NT2/D1 (cell line): ENCODE data around the gene SORCS1.

ENCODE experiments used
- DNase-seq: peaks from one replicate; pipeline ENCODE4 v3.0.0-alpha.2; 2011; ENCODE audit warnings: low read depth, low spot score
- H3K27me3 ChIP-seq: 2 replicates; pipeline ENCODE4 v1.6.0; 2011; ENCODE audit warnings: mild to moderate bottlenecking; ENCODE audit not compliant: insufficient read length, insufficient read depth
- H3K36me3 ChIP-seq: 2 replicates; pipeline ENCODE4 v1.6.1; 2011; ENCODE audit warnings: mild to moderate bottlenecking, low read length, mixed read lengths; ENCODE audit not compliant: insufficient read depth, insufficient read length
- H3K4me1 ChIP-seq: 2 replicates; pipeline ENCODE4 v1.5.1; 2011; ENCODE audit not compliant: insufficient read depth, insufficient read length
- H3K4me3 ChIP-seq: 2 replicates; pipeline ENCODE4 v1.5.1; 2011; ENCODE audit warnings: low read depth; ENCODE audit not compliant: insufficient read length
- H3K9ac ChIP-seq: 2 replicates; pipeline ENCODE4 v1.6.0; 2011; ENCODE audit warnings: low read depth; ENCODE audit not compliant: insufficient read length
- H3K9me3 ChIP-seq: 2 replicates; pipeline ENCODE4 v1.5.1; 2011; ENCODE audit warnings: mild to moderate bottlenecking, low read length; ENCODE audit not compliant: insufficient read depth
- SUZ12 ChIP-seq: IDR thresholded peaks from 2 replicates; pipeline ENCODE4 v1.6.1; 2011; ENCODE audit not compliant: insufficient read length, insufficient read depth; ENCODE audit errors: extremely low read depth
- YY1 ChIP-seq: IDR thresholded peaks from 2 replicates; pipeline ENCODE4 v1.6.1; 2011; ENCODE audit not compliant: insufficient read length, insufficient read depth
- ZNF274 ChIP-seq: IDR thresholded peaks from 2 replicates; pipeline ENCODE4 v1.6.1; 2011; ENCODE audit warnings: mild to moderate bottlenecking, low read depth, low read length

The SORCS1 gene

GRCh38 chr10:106655165-106655564, 509.3 kb downstream of the SORCS1 start:
- no peaks in the 10 kb centered on the region for H3K36me3 ChIP-seq
- H3K9me3 ChIP-seq, result no peaks in the 10 kb centered on the region
- no peak for DNase-seq
- no peak overlapping the region for H3K4me3 ChIP-seq
- no peaks in the 10 kb centered on the region for H3K27me3 ChIP-seq
- TF ChIP-seq SUZ12, result no peak
- no peak for TF ChIP-seq ZNF274
- TF ChIP-seq YY1, result no peak
- no peak overlapping the region for H3K9ac ChIP-seq
- H3K4me1 ChIP-seq, result no peaks in the 10 kb centered on the region

GRCh38 chr10:106652279-106652678, 512.2 kb downstream of the SORCS1 start:
- no peaks in the 10 kb centered on the region for H3K27me3 ChIP-seq
- no peaks in the 10 kb centered on the region for H3K36me3 ChIP-seq
- H3K4me1 ChIP-seq, result no peaks in the 10 kb centered on the region
- no peaks in the 10 kb centered on the region for H3K9me3 ChIP-seq
- DNase-seq, result no peak
- TF ChIP-seq ZNF274, result no peak
- no peak for TF ChIP-seq YY1
- no peak for TF ChIP-seq SUZ12
- H3K9ac ChIP-seq, result no peak overlapping the region
- no peak overlapping the region for H3K4me3 ChIP-seq

GRCh38 chr10:106648534-106649481, 515.7 kb downstream of the SORCS1 start:
- DNase-seq, result no peak
- Histone ChIP-seq H3K9ac (no peak overlapping the region), H3K4me3 (no peak overlapping the region), H3K9me3 (no peaks in the 10 kb centered on the region), H3K4me1 (no peaks in the 10 kb centered on the region), H3K36me3 (no peaks in the 10 kb centered on the region), H3K27me3 (no peaks in the 10 kb centered on the region)
- TF ChIP-seq YY1, result no peak
- no peak for TF ChIP-seq SUZ12
- no peak for TF ChIP-seq ZNF274

GRCh38 chr10:106643473-106643872, 521.0 kb downstream of the SORCS1 start:
- no peak overlapping the region for H3K9ac ChIP-seq
- H3K36me3 ChIP-seq, result no peaks in the 10 kb centered on the region
- no peak overlapping the region for H3K4me3 ChIP-seq
- DNase-seq, result no peak
- H3K27me3 ChIP-seq, result no peaks in the 10 kb centered on the region
- H3K9me3 ChIP-seq, result no peaks in the 10 kb centered on the region
- no peaks in the 10 kb centered on the region for H3K4me1 ChIP-seq
- TF ChIP-seq ZNF274 (no peak), YY1 (no peak), SUZ12 (no peak)

- no peak for DNase-seq
- Histone ChIP-seq H3K27me3 (no peaks in the 10 kb centered on the region), H3K4me1 (no peaks in the 10 kb centered on the region), H3K9ac (no peak overlapping the region), H3K9me3 (no peaks in the 10 kb centered on the region), H3K36me3 (no peaks in the 10 kb centered on the region), H3K4me3 (no peak overlapping the region)
- TF ChIP-seq ZNF274 (no peak), YY1 (no peak), SUZ12 (no peak)
These were observed 526.6 kb downstream of the SORCS1 start for GRCh38 chr10:106637873-106638272.

- Histone ChIP-seq H3K9ac (no peak overlapping the region), H3K36me3 (no peaks in the 10 kb centered on the region), H3K9me3 (no peaks in the 10 kb centered on the region), H3K4me1 (no peaks in the 10 kb centered on the region), H3K4me3 (no peak overlapping the region), H3K27me3 (no peaks in the 10 kb centered on the region)
- no peak for DNase-seq
- no peak for TF ChIP-seq SUZ12
- no peak for TF ChIP-seq ZNF274
- no peak for TF ChIP-seq YY1
These were observed 527.6 kb downstream of the SORCS1 start for GRCh38 chr10:106636766-106637491.

GRCh38 chr10:106635947-106636346, 528.6 kb downstream of the SORCS1 start:
- Histone ChIP-seq H3K27me3 (no peaks in the 10 kb centered on the region), H3K4me3 (no peak overlapping the region), H3K9me3 (no peaks in the 10 kb centered on the region), H3K36me3 (no peaks in the 10 kb centered on the region), H3K9ac (no peak overlapping the region), H3K4me1 (no peaks in the 10 kb centered on the region)
- TF ChIP-seq SUZ12 (no peak), YY1 (no peak), ZNF274 (no peak)
- no peak for DNase-seq
